ENCODE data around the gene FGFR4.

FGFR4 gene

GRCh38 chr5:177123789-177124485 lies 37.2 kb downstream of the FGFR4 start:
- no peak for DNase-seq
- Histone ChIP-seq H3K4me1 (no peaks in the 10 kb centered on the region), H3K27me3 (no peaks in the 10 kb centered on the region), H3K9me3 (no peaks in the 10 kb centered on the region), H3K36me3 (no peaks in the 10 kb centered on the region), H3K4me3 (ENCODE audit: low read depth, low read length) (no peak overlapping the region)
- TF ChIP-seq CTCF (IDR thresholded peaks at IDR 0.05; ENCODE audit: low read depth, low read length) = no peak

- no peak for TF ChIP-seq CTCF (IDR thresholded peaks at IDR 0.05; ENCODE audit: low read depth, low read length)
- H3K4me1 ChIP-seq = no peaks in the 10 kb centered on the region
- no peaks in the 10 kb centered on the region for H3K9me3 ChIP-seq
- H3K4me3 ChIP-seq (ENCODE audit: low read depth, low read length) = no peak overlapping the region
- DNase-seq = no peak
- H3K36me3 ChIP-seq = no peaks in the 10 kb centered on the region
- no peaks in the 10 kb centered on the region for H3K27me3 ChIP-seq
Observed at GRCh38 chr5:177124486-177124991, 37.8 kb downstream of the FGFR4 start.

- DNase-seq = no peak
- no peak for TF ChIP-seq CTCF (IDR thresholded peaks at IDR 0.05; ENCODE audit: low read depth, low read length)
- H3K4me1 ChIP-seq = no peaks in the 10 kb centered on the region
- H3K9me3 ChIP-seq = no peaks in the 10 kb centered on the region
- no peaks in the 10 kb centered on the region for H3K27me3 ChIP-seq
- H3K36me3 ChIP-seq = no peaks in the 10 kb centered on the region
- no peak overlapping the region for H3K4me3 ChIP-seq (ENCODE audit: low read depth, low read length)
Observed at GRCh38 chr5:177126771-177127170, 40.1 kb downstream of the FGFR4 start.

GRCh38 chr5:177128551-177128981 lies 41.9 kb downstream of the FGFR4 start:
- Histone ChIP-seq H3K9me3 (no peaks in the 10 kb centered on the region), H3K4me3 (ENCODE audit: low read depth, low read length) (no peak overlapping the region), H3K36me3 (no peaks in the 10 kb centered on the region), H3K27me3 (no peaks in the 10 kb centered on the region), H3K4me1 (no peaks in the 10 kb centered on the region)
- no peak for DNase-seq
- no peak for TF ChIP-seq CTCF (IDR thresholded peaks at IDR 0.05; ENCODE audit: low read depth, low read length)

GRCh38 chr5:177130211-177131018 lies 43.7 kb downstream of the FGFR4 start:
- no peaks in the 10 kb centered on the region for H3K4me1 ChIP-seq
- no peaks in the 10 kb centered on the region for H3K27me3 ChIP-seq
- DNase-seq = no peak
- H3K9me3 ChIP-seq = no peaks in the 10 kb centered on the region
- no peak overlapping the region for H3K4me3 ChIP-seq (ENCODE audit: low read depth, low read length)
- no peak for TF ChIP-seq CTCF (IDR thresholded peaks at IDR 0.05; ENCODE audit: low read depth, low read length)
- H3K36me3 ChIP-seq = peaks cover 4% of the 10 kb centered on the region

GRCh38 chr5:177131019-177131320 lies 44.3 kb downstream of the FGFR4 start:
- no peak for DNase-seq
- no peaks in the 10 kb centered on the region for H3K27me3 ChIP-seq
- no peaks in the 10 kb centered on the region for H3K4me1 ChIP-seq
- no peak overlapping the region for H3K4me3 ChIP-seq (ENCODE audit: low read depth, low read length)
- peaks cover 10% of the 10 kb centered on the region for H3K36me3 ChIP-seq
- TF ChIP-seq CTCF (IDR thresholded peaks at IDR 0.05; ENCODE audit: low read depth, low read length) = no peak
- no peaks in the 10 kb centered on the region for H3K9me3 ChIP-seq
